Measurements from ENCODE around the gene KRT40. TPM values are rescaled to one million over a fixed set of nuclear protein-coding genes. Genes with fewer than 3 reads are reported as not detected.

KRT40 gene
- total and polyA plus RNA-seq, 2 experiments from 2014 or later: not detected

GRCh38 chr17:40997361-40997760 lies 13.2 kb upstream of the KRT40 start (continued):
- TF ChIP-seq, protein P1, sequence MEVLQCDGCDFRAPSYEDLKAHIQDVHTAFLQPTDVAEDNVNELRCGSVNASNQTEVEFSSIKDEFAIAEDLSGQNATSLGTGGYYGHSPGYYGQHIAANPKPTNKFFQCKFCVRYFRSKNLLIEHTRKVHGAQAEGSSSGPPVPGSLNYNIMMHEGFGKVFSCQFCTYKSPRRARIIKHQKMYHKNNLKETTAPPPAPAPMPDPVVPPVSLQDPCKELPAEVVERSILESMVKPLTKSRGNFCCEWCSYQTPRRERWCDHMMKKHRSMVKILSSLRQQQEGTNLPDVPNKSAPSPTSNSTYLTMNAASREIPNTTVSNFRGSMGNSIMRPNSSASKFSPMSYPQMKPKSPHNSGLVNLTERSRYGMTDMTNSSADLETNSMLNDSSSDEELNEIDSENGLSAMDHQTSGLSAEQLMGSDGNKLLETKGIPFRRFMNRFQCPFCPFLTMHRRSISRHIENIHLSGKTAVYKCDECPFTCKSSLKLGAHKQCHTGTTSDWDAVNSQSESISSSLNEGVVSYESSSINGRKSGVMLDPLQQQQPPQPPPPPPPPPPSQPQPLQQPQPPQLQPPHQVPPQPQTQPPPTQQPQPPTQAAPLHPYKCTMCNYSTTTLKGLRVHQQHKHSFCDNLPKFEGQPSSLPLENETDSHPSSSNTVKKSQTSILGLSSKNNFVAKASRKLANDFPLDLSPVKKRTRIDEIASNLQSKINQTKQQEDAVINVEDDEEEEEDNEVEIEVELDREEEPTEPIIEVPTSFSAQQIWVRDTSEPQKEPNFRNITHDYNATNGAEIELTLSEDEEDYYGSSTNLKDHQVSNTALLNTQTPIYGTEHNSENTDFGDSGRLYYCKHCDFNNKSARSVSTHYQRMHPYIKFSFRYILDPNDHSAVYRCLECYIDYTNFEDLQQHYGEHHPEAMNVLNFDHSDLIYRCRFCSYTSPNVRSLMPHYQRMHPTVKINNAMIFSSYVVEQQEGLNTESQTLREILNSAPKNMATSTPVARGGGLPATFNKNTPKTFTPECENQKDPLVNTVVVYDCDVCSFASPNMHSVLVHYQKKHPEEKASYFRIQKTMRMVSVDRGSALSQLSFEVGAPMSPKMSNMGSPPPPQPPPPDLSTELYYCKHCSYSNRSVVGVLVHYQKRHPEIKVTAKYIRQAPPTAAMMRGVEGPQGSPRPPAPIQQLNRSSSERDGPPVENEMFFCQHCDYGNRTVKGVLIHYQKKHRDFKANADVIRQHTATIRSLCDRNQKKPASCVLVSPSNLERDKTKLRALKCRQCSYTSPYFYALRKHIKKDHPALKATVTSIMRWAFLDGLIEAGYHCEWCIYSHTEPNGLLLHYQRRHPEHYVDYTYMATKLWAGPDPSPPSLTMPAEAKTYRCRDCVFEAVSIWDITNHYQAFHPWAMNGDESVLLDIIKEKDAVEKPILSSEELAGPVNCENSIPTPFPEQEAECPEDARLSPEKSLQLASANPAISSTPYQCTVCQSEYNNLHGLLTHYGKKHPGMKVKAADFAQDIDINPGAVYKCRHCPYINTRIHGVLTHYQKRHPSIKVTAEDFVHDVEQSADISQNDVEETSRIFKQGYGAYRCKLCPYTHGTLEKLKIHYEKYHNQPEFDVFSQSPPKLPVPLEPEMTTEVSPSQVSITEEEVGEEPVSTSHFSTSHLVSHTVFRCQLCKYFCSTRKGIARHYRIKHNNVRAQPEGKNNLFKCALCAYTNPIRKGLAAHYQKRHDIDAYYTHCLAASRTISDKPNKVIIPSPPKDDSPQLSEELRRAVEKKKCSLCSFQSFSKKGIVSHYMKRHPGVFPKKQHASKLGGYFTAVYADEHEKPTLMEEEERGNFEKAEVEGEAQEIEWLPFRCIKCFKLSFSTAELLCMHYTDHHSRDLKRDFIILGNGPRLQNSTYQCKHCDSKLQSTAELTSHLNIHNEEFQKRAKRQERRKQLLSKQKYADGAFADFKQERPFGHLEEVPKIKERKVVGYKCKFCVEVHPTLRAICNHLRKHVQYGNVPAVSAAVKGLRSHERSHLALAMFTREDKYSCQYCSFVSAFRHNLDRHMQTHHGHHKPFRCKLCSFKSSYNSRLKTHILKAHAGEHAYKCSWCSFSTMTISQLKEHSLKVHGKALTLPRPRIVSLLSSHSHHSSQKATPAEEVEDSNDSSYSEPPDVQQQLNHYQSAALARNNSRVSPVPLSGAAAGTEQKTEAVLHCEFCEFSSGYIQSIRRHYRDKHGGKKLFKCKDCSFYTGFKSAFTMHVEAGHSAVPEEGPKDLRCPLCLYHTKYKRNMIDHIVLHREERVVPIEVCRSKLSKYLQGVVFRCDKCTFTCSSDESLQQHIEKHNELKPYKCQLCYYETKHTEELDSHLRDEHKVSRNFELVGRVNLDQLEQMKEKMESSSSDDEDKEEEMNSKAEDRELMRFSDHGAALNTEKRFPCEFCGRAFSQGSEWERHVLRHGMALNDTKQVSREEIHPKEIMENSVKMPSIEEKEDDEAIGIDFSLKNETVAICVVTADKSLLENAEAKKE (CRISPR knock-in tag; IDR thresholded peaks at IDR 0.05): no peak
- TF ChIP-seq NANOG (IDR thresholded peaks at IDR 0.05; ENCODE audit: borderline replicate concordance): no peak
- TF ChIP-seq EZH2phosphoT487 (IDR thresholded peaks at IDR 0.05; ENCODE audit: unreplicated experiment): no peak
- no peak for TF ChIP-seq CREB1 (CRISPR knock-in tag; IDR thresholded peaks at IDR 0.05; ENCODE audit: low read depth)
- TF ChIP-seq, protein P2, sequence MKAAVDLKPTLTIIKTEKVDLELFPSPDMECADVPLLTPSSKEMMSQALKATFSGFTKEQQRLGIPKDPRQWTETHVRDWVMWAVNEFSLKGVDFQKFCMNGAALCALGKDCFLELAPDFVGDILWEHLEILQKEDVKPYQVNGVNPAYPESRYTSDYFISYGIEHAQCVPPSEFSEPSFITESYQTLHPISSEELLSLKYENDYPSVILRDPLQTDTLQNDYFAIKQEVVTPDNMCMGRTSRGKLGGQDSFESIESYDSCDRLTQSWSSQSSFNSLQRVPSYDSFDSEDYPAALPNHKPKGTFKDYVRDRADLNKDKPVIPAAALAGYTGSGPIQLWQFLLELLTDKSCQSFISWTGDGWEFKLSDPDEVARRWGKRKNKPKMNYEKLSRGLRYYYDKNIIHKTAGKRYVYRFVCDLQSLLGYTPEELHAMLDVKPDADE (IDR thresholded peaks at IDR 0.05): no peak
- TF ChIP-seq EZH2 (IDR thresholded peaks at IDR 0.05; ENCODE audit: low read depth, unreplicated experiment): no peak
- no peak for TF ChIP-seq JUNB (IDR thresholded peaks at IDR 0.05; ENCODE audit: unreplicated experiment)
- TF ChIP-seq POLR2AphosphoS5 (IDR thresholded peaks at IDR 0.05; ENCODE audit: low read depth): no peak
- TF ChIP-seq, protein P3, sequence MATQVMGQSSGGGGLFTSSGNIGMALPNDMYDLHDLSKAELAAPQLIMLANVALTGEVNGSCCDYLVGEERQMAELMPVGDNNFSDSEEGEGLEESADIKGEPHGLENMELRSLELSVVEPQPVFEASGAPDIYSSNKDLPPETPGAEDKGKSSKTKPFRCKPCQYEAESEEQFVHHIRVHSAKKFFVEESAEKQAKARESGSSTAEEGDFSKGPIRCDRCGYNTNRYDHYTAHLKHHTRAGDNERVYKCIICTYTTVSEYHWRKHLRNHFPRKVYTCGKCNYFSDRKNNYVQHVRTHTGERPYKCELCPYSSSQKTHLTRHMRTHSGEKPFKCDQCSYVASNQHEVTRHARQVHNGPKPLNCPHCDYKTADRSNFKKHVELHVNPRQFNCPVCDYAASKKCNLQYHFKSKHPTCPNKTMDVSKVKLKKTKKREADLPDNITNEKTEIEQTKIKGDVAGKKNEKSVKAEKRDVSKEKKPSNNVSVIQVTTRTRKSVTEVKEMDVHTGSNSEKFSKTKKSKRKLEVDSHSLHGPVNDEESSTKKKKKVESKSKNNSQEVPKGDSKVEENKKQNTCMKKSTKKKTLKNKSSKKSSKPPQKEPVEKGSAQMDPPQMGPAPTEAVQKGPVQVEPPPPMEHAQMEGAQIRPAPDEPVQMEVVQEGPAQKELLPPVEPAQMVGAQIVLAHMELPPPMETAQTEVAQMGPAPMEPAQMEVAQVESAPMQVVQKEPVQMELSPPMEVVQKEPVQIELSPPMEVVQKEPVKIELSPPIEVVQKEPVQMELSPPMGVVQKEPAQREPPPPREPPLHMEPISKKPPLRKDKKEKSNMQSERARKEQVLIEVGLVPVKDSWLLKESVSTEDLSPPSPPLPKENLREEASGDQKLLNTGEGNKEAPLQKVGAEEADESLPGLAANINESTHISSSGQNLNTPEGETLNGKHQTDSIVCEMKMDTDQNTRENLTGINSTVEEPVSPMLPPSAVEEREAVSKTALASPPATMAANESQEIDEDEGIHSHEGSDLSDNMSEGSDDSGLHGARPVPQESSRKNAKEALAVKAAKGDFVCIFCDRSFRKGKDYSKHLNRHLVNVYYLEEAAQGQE (IDR thresholded peaks at IDR 0.05; ENCODE audit: unreplicated experiment): no peak
- TF ChIP-seq ZNF331 (CRISPR knock-in tag; IDR thresholded peaks at IDR 0.05; ENCODE audit: low read depth): no peak

All from GM23338 (cell line).